ENCODE data around the gene ABHD14A. TPM values are rescaled to one million over a fixed set of nuclear protein-coding genes. Genes with fewer than 3 reads are reported as not detected.

The ABHD14A gene
- total RNA-seq, 1 experiment from 2014 or later: 3.8 TPM

- TF ChIP-seq ZNF121 (CRISPR knock-in tag; IDR thresholded peaks at IDR 0.05): no peak
- TF ChIP-seq OVOL2 (CRISPR knock-in tag; IDR thresholded peaks at IDR 0.05; ENCODE audit: borderline replicate concordance): no peak
- TF ChIP-seq ZBTB43 (CRISPR knock-in tag; IDR thresholded peaks at IDR 0.05): no peak
- TF ChIP-seq ZNF219 (CRISPR knock-in tag; IDR thresholded peaks at IDR 0.05; ENCODE audit: borderline replicate concordance): no peak
- TF ChIP-seq E2F5 (CRISPR knock-in tag; IDR thresholded peaks at IDR 0.05): peak; percentile 80; the same call in 1 of the 2 replicates
- TF ChIP-seq FOXK1 (CRISPR knock-in tag; IDR thresholded peaks at IDR 0.05): peak; percentile 77
These were observed 8.1 kb downstream of the ABHD14A start, which contains the start of gene ACY1 (continued) for GRCh38 chr3:51982838-51983577.

- TF ChIP-seq FOXJ3 (CRISPR knock-in tag; IDR thresholded peaks at IDR 0.05; ENCODE audit: borderline replicate concordance): no peak
- TF ChIP-seq GABPB1 (CRISPR knock-in tag; IDR thresholded peaks at IDR 0.05): 0 out of 2 replicates have a peak, but pooled peaks have one; percentile 9
- 0 out of 2 replicates have a peak, but pooled peaks have one; percentile 6 for TF ChIP-seq IRF1 (CRISPR knock-in tag; IDR thresholded peaks at IDR 0.05)
- peak; percentile 7; the same call in 1 of the 2 replicates for TF ChIP-seq CREM (CRISPR knock-in tag; IDR thresholded peaks at IDR 0.05)
- ChIA-PET POLR2A (interaction anchor here (0.9 to 2.4 kb wide), 8 partner anchors 8 to 171 kb away, joined by 3 to 23 read pairs (median 7); partner anchors contain the start of genes ABHD14B, PCBP4, POC1A and RPL29), CTCF (interaction anchor here (0.9 to 4.4 kb wide), 19 partner anchors 8 to 265 kb away, joined by 3 to 60 read pairs (median 5); partner anchors contain the start of genes ABHD14A, ABHD14B, DUSP7 and GPR62)
- Mint-ChIP-seq H3K36me3 (peaks cover 2% of the 10 kb centered on the region; the same call in 1 of the 2 replicates), H3K27me3 (ENCODE audit: low read depth) (peaks cover under 1% of the 10 kb centered on the region; the same call in 1 of the 2 replicates), H3K4me3 (peak overlapping the region; percentile 84), H3K4me1 (peaks cover 24% of the 10 kb centered on the region), H3K27ac (peak overlapping the region; percentile 96), H3K9me3 (no peaks in the 10 kb centered on the region)
- ATAC-seq (no peak), DNase-seq (ENCODE audit: low spot score) (no peak)
These were observed 8.9 kb downstream of the ABHD14A start for GRCh38 chr3:51983578-51984268.

- ATAC-seq: no peak
- H3K27ac Mint-ChIP-seq: no peak overlapping the region
- no peaks in the 10 kb centered on the region for H3K27me3 Mint-ChIP-seq (ENCODE audit: low read depth)
These were observed 9.4 kb downstream of the ABHD14A start for GRCh38 chr3:51984269-51984647.

More at GRCh38 chr3:51984269-51984647, 9.4 kb downstream of the ABHD14A start:
- no peak for DNase-seq (ENCODE audit: low spot score)
- TF ChIP-seq E2F1 (CRISPR knock-in tag; IDR thresholded peaks at IDR 0.05) (no peak), RELA (CRISPR knock-in tag; IDR thresholded peaks at IDR 0.05; ENCODE audit: borderline replicate concordance) (0 out of 2 replicates have a peak, but pooled peaks have one; percentile 22)
- H3K4me1 Mint-ChIP-seq: peaks cover 28% of the 10 kb centered on the region
- H3K4me3 Mint-ChIP-seq: peak overlapping the region; percentile 84
- H3K36me3 Mint-ChIP-seq: peaks cover 2% of the 10 kb centered on the region; the same call in 1 of the 2 replicates
- ChIA-PET CTCF (interaction anchor here (0.9 to 4.4 kb wide), 5 partner anchors 11 to 265 kb away, joined by 4 to 60 read pairs (median 27); partner anchors contain the start of genes ABHD14A, ABHD14B, DUSP7 and RPL29), POLR2A (interaction anchor here (2.4 kb wide), 1 partner anchor 11 kb away, joined by 14 read pairs; the partner anchor contains the start of gene RPL29)
- no peaks in the 10 kb centered on the region for H3K9me3 Mint-ChIP-seq
